Activated naive CD8-positive, alpha-beta T cell treated with anti-CD3 and anti-CD28 coated beads for 36 hours (primary cell): Measurements from ENCODE around the gene MGME1. TPM values are rescaled to one million over a fixed set of nuclear protein-coding genes. Genes with fewer than 3 reads are reported as not detected.

Experiments
- DNase-seq: peaks from one replicate; pipeline ENCODE4 v3.0.0; 2021
- H3K27ac Mint-ChIP-seq: one replicate; pipeline ENCODE4 v1.8.0; 2022; ENCODE audit warnings: mild to moderate bottlenecking, moderate library complexity, mixed read lengths
- H3K27me3 Mint-ChIP-seq: one replicate; pipeline ENCODE4 v1.8.0; 2022; ENCODE audit warnings: mild to moderate bottlenecking, mixed read lengths
- H3K36me3 Mint-ChIP-seq: one replicate; pipeline ENCODE4 v1.8.0; 2021; ENCODE audit warnings: mild to moderate bottlenecking, mixed read lengths
- H3K4me1 Mint-ChIP-seq: one replicate; pipeline ENCODE4 v1.8.0; 2021; ENCODE audit warnings: mixed read lengths
- H3K4me3 Mint-ChIP-seq: one replicate; pipeline ENCODE4 v1.8.0; 2022; ENCODE audit warnings: mild to moderate bottlenecking, moderate library complexity, mixed read lengths
- H3K9me3 Mint-ChIP-seq: one replicate; pipeline ENCODE4 v1.8.0; 2022; ENCODE audit warnings: mixed read lengths
- total RNA-seq, 2 experiments: library from RNA; stranded (reverse); gene quantifications; one replicate each; pipeline ENCODE4 v1.2.3, GENCODE V29; 2021

The MGME1 gene
- total RNA-seq, 2 experiments from 2014 or later = 30.1 to 30.9 TPM

DNA sequence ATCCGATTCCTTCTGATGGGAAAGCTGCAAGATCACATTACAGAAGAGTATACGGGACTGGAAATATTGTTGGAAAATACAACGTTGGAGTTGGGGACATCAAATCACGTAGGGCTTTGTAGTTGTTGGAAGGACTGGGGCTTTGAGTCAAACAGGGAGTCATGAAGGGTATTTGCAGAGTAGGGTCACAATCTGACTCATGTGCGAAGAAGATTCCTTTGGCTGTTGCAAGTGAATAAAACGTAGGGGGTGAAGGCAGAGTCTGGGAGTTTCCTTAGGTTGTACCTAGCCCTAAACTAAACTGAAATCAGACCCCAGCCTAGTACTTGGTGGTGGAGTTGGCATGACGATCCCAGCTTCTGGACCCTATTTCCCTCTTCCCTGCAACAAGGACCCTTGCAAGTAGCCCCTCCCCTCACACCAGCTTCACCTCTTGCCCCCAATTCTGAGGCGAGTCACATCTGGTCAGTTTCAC lies 32.5 kb upstream of the MGME1 start:
- no peaks in the 10 kb centered on the region for H3K27me3 Mint-ChIP-seq
- DNase-seq = no peak
- peaks cover 3% of the 10 kb centered on the region for H3K36me3 Mint-ChIP-seq
- no peak overlapping the region for H3K4me3 Mint-ChIP-seq
- no peak overlapping the region for H3K27ac Mint-ChIP-seq
- H3K9me3 Mint-ChIP-seq = no peaks in the 10 kb centered on the region
- peaks cover 25% of the 10 kb centered on the region for H3K4me1 Mint-ChIP-seq

DNA sequence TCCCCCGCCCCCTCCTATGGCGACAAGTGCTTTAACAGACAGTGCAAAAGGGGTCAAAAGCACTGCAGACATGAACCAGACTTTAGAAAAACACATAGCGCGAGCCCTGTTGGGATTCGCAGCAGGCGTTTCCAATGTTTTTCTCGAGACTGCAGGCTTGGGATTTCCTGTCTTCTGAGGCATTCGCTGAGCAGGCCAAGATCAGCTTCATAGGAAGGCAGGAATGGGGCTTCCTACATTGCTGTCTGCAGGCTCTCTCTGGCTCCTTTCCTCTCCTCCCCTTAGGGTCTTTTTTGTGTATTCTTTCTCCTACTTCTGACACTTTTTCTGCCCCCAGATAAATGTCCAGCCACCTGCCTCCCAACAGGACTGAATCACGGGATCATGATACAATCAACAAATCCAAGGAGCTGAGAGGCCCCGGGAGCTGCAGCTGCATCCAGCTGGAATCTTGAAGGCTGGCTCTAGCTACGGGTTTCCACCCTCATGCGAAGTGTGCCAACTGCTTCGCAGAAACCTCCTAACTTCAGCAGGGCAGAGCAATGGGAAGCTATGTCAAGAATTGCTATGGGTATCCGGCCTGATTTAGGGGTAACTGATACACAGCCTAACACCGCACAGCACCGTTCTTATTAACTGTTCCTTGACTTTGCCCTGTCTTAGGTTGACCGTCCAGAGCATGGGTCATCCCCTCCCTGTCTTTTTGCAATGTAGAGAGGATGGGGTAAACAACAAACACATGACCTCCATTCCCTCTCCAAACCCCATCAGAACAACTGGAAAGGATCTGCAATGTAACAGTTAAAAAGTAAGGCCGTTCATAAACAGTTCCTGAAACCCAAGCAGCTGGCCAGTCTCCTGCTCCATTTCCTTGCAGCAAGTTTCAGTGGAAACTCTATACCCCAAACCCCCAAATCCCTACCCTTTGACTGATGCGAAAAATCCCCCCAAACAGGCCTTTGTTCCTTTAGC lies 31.8 kb upstream of the MGME1 start:
- Mint-ChIP-seq H3K36me3 (peaks cover 5% of the 10 kb centered on the region), H3K4me1 (peaks cover 25% of the 10 kb centered on the region), H3K9me3 (no peaks in the 10 kb centered on the region), H3K27ac (no peak overlapping the region), H3K27me3 (no peaks in the 10 kb centered on the region), H3K4me3 (no peak overlapping the region)
- no peak for DNase-seq

DNA sequence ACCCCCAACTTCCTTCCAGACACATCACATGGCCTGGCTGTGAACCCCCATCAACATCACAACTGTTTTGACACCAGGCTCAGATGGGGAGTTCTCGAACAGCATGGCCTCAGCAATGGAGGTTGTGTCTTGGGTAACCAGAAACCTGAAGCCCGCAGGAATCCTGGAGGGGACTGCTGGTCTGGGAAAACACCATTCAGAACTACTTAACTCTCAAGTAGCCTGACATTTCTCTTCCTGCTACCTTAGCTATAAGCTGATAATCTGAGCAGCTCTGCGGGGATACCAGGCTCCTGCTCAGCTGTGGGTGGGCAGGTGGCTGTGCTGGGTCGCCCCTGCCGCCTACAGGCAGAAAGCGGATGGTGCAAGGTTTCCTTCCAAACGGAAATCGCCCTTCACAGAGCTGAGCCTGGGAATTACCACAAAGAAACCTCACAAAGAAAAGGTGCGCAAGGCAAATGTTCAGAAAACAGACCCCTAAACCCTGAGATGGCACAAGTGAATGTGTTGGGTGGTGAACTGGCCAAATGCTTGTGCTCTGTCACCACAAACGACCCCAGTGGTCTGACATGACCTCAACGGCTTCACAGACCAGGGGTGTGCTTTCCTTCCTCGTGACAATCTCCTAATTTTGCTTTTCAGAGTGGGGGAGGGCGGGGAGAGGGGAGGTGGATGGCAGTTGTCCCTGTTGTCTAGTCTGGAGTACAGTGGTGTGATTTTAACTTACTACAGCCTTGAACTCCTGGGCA lies 29.8 kb upstream of the MGME1 start:
- Mint-ChIP-seq H3K9me3 (no peaks in the 10 kb centered on the region), H3K27me3 (no peaks in the 10 kb centered on the region), H3K27ac (peak overlapping the region; percentile 3), H3K4me3 (no peak overlapping the region), H3K36me3 (peaks cover 15% of the 10 kb centered on the region), H3K4me1 (peaks cover 29% of the 10 kb centered on the region)
- peak; percentile 68 for DNase-seq

DNA sequence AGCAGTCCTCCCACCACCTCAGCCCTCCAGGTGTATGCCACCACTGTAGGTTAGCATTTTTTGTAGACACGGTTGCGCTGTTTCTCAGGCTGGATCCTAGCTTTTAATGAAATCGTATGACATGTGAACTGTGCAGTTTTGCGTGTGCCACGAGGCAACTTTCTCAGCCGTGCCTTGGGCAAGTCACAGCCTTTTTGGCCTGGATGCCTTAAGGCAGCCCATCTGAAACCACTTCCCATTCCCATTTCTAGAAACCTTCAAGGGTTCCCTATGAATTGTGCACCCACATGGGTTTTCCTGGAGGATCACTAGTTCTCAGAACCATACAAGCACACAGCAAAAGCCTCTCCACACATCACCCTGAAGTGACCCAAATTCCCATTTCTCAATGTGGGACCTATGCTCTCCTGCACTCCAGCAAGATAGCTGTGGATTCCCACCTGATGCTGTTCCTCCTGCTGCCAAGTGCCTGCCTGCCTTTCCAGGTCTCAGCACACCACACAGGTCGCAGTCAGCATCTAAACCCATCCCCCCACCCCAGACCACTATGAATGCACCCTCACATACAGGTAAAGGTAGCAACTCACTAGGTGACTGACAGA lies 29.1 kb upstream of the MGME1 start:
- peak overlapping the region; percentile 3 for H3K27ac Mint-ChIP-seq
- H3K4me1 Mint-ChIP-seq = peaks cover 29% of the 10 kb centered on the region
- H3K27me3 Mint-ChIP-seq = no peaks in the 10 kb centered on the region
- no peak for DNase-seq
- no peaks in the 10 kb centered on the region for H3K9me3 Mint-ChIP-seq
- peaks cover 17% of the 10 kb centered on the region for H3K36me3 Mint-ChIP-seq
- H3K4me3 Mint-ChIP-seq = no peak overlapping the region

DNA sequence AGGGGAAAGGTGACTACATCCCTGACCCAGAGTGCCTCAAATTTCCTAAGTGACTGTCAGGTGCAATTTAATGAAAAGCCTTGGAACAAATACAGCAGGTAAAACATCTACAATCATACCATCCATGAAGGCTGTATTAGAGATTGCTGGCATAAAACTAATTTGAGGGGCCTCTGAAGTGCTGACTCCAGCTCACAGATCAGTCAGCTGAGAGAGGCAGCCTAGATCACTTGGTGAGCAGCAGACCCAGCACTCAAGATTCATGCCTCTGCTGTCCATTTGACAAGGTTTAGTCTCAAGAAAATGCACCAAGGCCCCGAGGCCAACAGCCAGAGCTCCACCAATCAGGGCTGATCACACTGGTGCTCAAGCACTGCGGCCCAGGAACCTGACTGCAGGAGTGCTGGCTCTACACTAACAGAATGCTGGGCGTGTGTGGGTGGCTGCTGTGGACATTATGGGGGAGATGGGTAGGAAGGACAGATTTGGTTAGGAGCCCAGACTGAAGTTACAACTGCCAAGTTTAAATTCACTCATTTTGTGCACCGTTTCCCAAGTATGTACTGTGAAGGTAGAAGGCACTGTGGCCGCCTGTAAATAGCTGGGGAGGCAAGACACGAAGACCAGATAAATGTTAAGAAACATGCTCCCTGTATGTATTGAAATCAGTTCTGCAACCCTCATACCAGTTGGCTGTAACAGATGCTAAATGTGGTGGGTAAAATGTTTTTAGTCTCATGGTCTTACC lies 28.4 kb upstream of the MGME1 start:
- Mint-ChIP-seq H3K9me3 (no peaks in the 10 kb centered on the region), H3K4me3 (no peak overlapping the region), H3K27me3 (no peaks in the 10 kb centered on the region), H3K27ac (peak overlapping the region; percentile 26), H3K4me1 (peaks cover 27% of the 10 kb centered on the region), H3K36me3 (peaks cover 22% of the 10 kb centered on the region)
- DNase-seq = no peak

DNA sequence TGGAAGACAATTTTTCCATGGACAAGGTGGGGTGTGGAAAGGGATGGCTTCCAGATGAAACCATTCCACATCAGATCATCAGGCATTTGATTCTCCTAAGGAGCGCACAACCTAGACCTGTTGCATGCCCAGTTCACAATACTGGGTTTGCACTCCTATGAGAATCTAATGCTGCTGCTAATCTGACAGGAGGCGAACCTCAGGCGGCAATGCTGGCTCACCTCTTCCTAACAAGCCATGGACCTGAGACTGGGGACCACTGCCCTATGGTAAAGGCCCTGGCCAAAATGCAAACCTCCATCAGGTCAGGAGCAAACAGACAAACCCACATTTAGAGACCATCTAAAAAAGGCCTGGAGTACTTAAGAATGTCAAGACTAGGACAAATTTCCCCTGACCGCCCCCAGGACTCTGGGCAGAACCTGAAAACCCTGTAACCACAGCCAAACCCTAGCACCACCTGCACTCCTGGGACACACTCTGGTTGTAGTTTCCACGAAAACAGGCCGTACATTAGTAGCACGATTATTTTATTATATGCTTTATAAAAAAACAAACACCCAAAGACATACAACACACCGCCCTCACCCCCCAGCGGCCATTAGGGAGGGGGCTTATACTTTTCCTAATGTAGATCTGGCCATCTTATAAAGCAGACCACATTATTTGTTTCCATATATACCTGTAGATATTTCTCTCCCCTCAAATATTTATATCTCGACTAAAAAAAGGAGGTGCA lies 27.6 kb upstream of the MGME1 start:
- Mint-ChIP-seq H3K4me3 (no peak overlapping the region), H3K27ac (peak overlapping the region; percentile 34), H3K4me1 (peaks cover 26% of the 10 kb centered on the region), H3K36me3 (peaks cover 22% of the 10 kb centered on the region), H3K27me3 (no peaks in the 10 kb centered on the region), H3K9me3 (no peaks in the 10 kb centered on the region)
- DNase-seq = no peak

DNA sequence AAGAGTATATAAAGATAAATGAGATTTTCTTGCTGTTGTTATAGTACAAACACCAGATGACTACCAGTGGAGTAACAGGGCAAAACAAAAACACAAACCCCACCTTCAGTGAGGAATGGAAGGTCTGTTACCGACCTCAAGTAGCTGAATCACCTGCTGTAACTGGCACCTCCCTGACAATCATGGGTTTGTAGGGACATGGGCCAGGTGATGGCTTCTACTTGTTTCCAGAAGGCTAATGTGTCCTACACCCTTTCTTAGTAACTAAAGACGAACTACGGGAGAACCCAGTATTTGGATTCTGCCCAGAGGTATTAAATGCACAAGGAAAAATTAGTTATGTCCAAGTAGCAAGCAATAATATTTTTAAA lies 27.0 kb upstream of the MGME1 start:
- DNase-seq = no peak
- no peaks in the 10 kb centered on the region for H3K9me3 Mint-ChIP-seq
- H3K4me3 Mint-ChIP-seq = no peak overlapping the region
- peak overlapping the region; percentile 34 for H3K27ac Mint-ChIP-seq
- peaks cover 23% of the 10 kb centered on the region for H3K4me1 Mint-ChIP-seq
- H3K36me3 Mint-ChIP-seq = peaks cover 22% of the 10 kb centered on the region
- no peaks in the 10 kb centered on the region for H3K27me3 Mint-ChIP-seq

DNA sequence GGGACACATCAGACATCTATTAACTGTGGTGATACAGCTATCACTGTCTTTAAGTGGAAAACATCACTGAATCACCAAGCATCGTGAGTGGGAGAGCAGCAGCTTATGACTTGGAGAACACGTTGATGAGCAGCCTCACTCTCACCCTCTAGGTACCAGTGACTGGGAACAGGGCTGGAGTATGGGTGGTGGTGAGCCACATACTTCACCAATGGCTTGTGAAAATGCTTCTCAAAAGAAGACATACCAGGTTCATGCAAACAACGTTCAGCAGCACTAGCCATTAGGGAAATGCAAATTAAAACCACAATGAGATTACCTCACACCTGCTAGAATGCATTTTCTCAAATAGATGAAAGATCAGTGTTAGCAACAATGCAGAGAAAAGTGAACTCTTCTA lies 25.5 kb upstream of the MGME1 start:
- no peak for DNase-seq
- Mint-ChIP-seq H3K27me3 (no peaks in the 10 kb centered on the region), H3K27ac (no peak overlapping the region), H3K36me3 (peaks cover 22% of the 10 kb centered on the region), H3K4me1 (peaks cover 23% of the 10 kb centered on the region), H3K9me3 (no peaks in the 10 kb centered on the region), H3K4me3 (no peak overlapping the region)

DNA sequence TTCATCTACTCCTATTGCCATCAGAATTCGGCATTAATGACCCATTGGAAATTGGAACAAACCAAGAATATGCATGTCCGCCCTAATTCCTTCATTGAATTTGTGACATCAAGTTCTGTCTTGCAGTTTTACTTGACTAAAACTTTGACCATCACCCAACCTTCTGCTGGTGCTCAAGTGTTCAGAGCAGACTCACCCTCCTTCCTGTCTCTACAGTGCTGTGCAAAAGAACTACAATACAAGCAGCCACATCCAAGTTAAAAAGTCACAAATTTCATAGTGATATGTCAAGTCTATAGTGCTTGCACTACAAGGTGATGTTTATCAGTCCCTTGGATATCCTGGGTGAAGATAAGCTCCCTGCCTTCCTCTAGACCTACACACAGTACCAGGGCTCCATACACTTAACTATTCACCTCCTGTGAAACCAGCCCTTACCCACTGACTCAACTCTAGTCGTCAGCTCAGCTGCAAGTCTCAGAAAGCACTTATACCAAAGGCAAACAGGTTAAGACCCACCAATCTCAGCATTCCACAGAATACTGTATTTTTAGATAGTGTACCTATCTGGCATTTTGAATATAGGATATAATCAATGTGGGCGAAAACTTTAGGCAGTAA lies 23.9 kb upstream of the MGME1 start:
- Mint-ChIP-seq H3K9me3 (no peaks in the 10 kb centered on the region), H3K4me3 (no peak overlapping the region), H3K27me3 (no peaks in the 10 kb centered on the region), H3K4me1 (peaks cover 14% of the 10 kb centered on the region), H3K27ac (peak overlapping the region; percentile 38), H3K36me3 (peaks cover 32% of the 10 kb centered on the region)
- no peak for DNase-seq

DNA sequence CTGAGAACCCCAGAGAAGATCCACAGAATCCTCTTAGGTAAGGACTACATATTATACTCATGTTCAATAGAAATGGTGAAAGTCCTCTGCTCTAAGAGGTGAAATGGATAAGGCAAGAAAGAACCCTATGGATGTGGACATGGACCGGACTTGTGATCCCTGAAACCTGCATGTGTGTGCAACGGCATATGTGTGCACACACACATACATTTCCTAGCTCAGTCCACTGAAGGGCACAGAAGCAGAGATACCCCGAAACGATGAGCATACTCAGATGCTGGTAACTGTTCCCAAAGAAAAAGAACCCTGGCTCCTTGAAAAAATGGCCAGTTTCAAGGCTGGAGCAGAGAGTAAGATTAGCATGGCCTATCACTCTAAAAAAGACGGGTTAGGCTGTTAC lies 22.8 kb upstream of the MGME1 start:
- H3K9me3 Mint-ChIP-seq = no peaks in the 10 kb centered on the region
- no peak for DNase-seq
- H3K4me3 Mint-ChIP-seq = no peak overlapping the region
- no peaks in the 10 kb centered on the region for H3K27me3 Mint-ChIP-seq
- H3K36me3 Mint-ChIP-seq = peaks cover 33% of the 10 kb centered on the region
- H3K4me1 Mint-ChIP-seq = peaks cover 7% of the 10 kb centered on the region
- no peak overlapping the region for H3K27ac Mint-ChIP-seq

DNA sequence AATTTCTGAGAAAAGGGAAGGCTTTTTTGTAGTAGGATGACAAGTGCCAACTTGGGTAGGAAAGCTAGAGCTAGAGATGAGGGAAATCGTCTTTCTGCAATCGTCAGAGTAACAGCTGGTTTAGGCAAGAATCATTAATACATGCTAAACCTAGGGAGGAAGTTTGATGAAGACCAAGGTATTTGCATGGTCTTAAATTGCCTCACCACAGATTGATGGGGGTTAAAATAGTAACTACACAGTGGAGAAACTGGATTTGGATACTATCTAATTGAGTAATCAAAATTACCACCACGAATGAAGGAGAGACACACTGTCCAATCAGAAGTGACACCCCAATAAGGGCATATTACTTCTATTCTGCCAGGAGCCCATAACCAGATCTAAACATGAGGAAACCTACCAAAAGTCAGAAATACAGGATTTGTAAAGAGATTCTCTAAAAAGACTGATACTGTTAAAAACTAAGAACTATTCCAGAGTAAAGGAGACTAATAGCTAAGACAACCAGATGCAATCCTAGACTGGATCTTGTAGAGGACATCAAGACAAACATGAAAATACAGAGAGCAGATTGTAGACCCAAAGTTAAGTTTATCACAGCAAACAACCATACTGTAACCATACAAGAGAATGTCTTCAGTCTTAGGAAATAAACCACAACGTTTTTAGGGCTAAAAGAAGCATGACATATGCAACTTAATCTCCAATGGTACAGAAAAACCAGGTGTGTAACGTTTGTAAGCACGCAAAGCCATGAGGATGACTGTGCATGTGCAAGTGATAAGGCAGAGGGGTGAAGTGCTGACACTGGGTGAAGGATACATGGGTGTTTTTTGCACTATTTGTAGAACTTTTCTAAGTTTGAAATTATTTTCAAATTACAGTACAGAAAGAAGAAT lies 22.0 kb upstream of the MGME1 start:
- no peak for DNase-seq
- Mint-ChIP-seq H3K4me3 (no peak overlapping the region), H3K36me3 (peaks cover 33% of the 10 kb centered on the region), H3K9me3 (no peaks in the 10 kb centered on the region), H3K4me1 (peaks cover 5% of the 10 kb centered on the region), H3K27ac (no peak overlapping the region), H3K27me3 (no peaks in the 10 kb centered on the region)

DNA sequence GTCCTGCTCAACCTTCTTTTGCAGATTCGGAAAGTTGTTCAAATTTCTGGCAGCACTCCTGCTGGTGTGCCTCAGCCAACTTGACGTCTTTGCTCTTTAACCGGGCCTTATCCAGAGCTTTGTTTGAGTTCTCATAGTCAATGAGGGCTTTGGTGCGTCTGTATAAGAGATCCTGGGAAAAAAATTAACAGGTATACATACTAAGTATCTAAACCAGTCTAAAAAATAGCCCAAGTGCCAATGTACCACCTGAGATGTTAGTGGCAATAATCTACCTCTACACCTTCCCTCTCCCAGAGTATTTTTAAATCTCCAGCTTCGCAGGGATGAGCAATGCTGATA lies 21.4 kb upstream of the MGME1 start:
- no peak for DNase-seq
- peaks cover 5% of the 10 kb centered on the region for H3K4me1 Mint-ChIP-seq
- H3K4me3 Mint-ChIP-seq = no peak overlapping the region
- H3K27me3 Mint-ChIP-seq = no peaks in the 10 kb centered on the region
- H3K9me3 Mint-ChIP-seq = no peaks in the 10 kb centered on the region
- peaks cover 32% of the 10 kb centered on the region for H3K36me3 Mint-ChIP-seq
- no peak overlapping the region for H3K27ac Mint-ChIP-seq

DNA sequence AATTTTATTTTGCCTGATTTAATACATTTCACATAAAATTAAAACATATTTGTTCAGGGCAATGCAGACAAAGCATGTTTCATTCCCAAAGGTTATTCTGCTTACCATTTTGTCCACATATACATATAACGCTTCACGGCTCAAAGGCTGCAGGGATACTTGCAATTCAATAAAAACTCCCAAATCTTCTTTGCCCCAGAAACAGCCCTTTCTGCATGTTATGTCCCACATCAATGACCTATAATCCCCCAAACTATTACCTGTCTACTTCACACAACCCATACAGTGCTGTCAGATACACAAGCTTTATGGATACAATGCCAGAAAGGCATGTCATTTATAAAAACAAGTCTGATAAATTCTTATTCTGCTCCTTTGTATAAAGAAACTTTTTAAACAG lies 20.4 kb upstream of the MGME1 start:
- Mint-ChIP-seq H3K27ac (no peak overlapping the region), H3K4me3 (no peak overlapping the region), H3K4me1 (peaks cover 9% of the 10 kb centered on the region), H3K27me3 (no peaks in the 10 kb centered on the region), H3K9me3 (no peaks in the 10 kb centered on the region), H3K36me3 (peaks cover 37% of the 10 kb centered on the region)
- DNase-seq = no peak
